Activated T-helper 2 cell treated with anti-CD3 and anti-CD28 coated beads, Interferon-gamma antibody, Interleukin-2, Interleukin-4, amounts not matched to agents 10 μg/mL and 5 μg/mL and 100 μg/mL, durations not matched to agents 14 hours and 24 hours and 36 hours (primary cell): Measurements from ENCODE around the gene CERS2. TPM values are rescaled to one million over a fixed set of nuclear protein-coding genes. Genes with fewer than 3 reads are reported as not detected.
"Not testable (repeated sequence)": the region's sequence is repeated elsewhere in the genome, so short reads cannot be mapped to it uniquely, and the experiment has no call there.

ENCODE experiments used
- DNase-seq: peaks from one replicate; pipeline ENCODE4 v3.0.0; 2021; ENCODE audit warnings: low spot score
- H3K27ac Mint-ChIP-seq: one replicate; pipeline ENCODE4 v1.8.0; 2021; ENCODE audit warnings: mixed read lengths
- H3K27me3 Mint-ChIP-seq: one replicate; pipeline ENCODE4 v1.8.0; 2021; ENCODE audit warnings: low read depth, mixed read lengths
- H3K36me3 Mint-ChIP-seq: one replicate; pipeline ENCODE4 v1.8.0; 2021; ENCODE audit warnings: low read depth, mixed read lengths
- H3K4me1 Mint-ChIP-seq: one replicate; pipeline ENCODE4 v1.8.0; 2021; ENCODE audit warnings: low read depth, mixed read lengths
- H3K4me3 Mint-ChIP-seq: one replicate; pipeline ENCODE4 v1.8.0; 2021; ENCODE audit warnings: low read depth, mild to moderate bottlenecking, moderate library complexity, mixed read lengths
- H3K9me3 Mint-ChIP-seq: one replicate; pipeline ENCODE4 v1.8.0; 2021; ENCODE audit warnings: mixed read lengths
- intact Hi-C: fragments of 100-400 bp; cut with micrococcal nuclease; formaldehyde crosslinking; loops from one replicate; pipeline ENCODE4 v1.15.1; 2023
- total RNA-seq: library from RNA; stranded (reverse); gene quantifications from 2 replicates; pipeline ENCODE4 v1.2.3, GENCODE V29; 2022

Gene CERS2
- total RNA-seq, 1 donor from 2014 or later, result 176 TPM

GRCh38 chr1:150960646-150961045, 14.0 kb downstream of the CERS2 start:
- intact Hi-C loops, result no loop called here
- Mint-ChIP-seq H3K4me3 (no peak overlapping the region), H3K36me3 (peaks cover 79% of the 10 kb centered on the region), H3K27ac (no peak overlapping the region), H3K4me1 (peaks cover 6% of the 10 kb centered on the region), H3K9me3 (no peaks in the 10 kb centered on the region), H3K27me3 (no peaks in the 10 kb centered on the region)
- DNase-seq, result no peak

- no peak for DNase-seq
- intact Hi-C loops, result no loop called here
- H3K36me3 Mint-ChIP-seq, result peaks cover 72% of the 10 kb centered on the region
- no peak overlapping the region for H3K27ac Mint-ChIP-seq
- H3K27me3 Mint-ChIP-seq, result no peaks in the 10 kb centered on the region
- no peak overlapping the region for H3K4me3 Mint-ChIP-seq
- H3K4me1 Mint-ChIP-seq, result peaks cover 4% of the 10 kb centered on the region
- H3K9me3 Mint-ChIP-seq, result no peaks in the 10 kb centered on the region
Measured at GRCh38 chr1:150957666-150958065, 17.0 kb downstream of the CERS2 start.

GRCh38 chr1:150955280-150955679, 19.4 kb downstream of the CERS2 start:
- Mint-ChIP-seq H3K9me3 (no peaks in the 10 kb centered on the region), H3K27ac (no peak overlapping the region), H3K4me1 (peaks cover 4% of the 10 kb centered on the region), H3K4me3 (no peak overlapping the region), H3K36me3 (peaks cover 72% of the 10 kb centered on the region), H3K27me3 (no peaks in the 10 kb centered on the region)
- intact Hi-C loops, result no loop called here
- DNase-seq, result no peak

- Mint-ChIP-seq H3K27ac (no peak overlapping the region), H3K4me3 (no peak overlapping the region), H3K27me3 (no peaks in the 10 kb centered on the region), H3K9me3 (no peaks in the 10 kb centered on the region), H3K4me1 (peaks cover 4% of the 10 kb centered on the region), H3K36me3 (peaks cover 70% of the 10 kb centered on the region)
- no peak for DNase-seq
- intact Hi-C loops, result no loop called here
Measured at GRCh38 chr1:150954708-150955107, 19.9 kb downstream of the CERS2 start.

GRCh38 chr1:150944856-150945255, 29.8 kb downstream of the CERS2 start:
- H3K4me3 Mint-ChIP-seq, result no peak overlapping the region
- H3K27me3 Mint-ChIP-seq, result no peaks in the 10 kb centered on the region
- intact Hi-C loops, result no loop called here
- H3K9me3 Mint-ChIP-seq, result no peaks in the 10 kb centered on the region
- peaks cover 3% of the 10 kb centered on the region for H3K4me1 Mint-ChIP-seq
- no peak overlapping the region for H3K27ac Mint-ChIP-seq
- DNase-seq, result no peak
- peaks cover 68% of the 10 kb centered on the region for H3K36me3 Mint-ChIP-seq

- peaks cover 84% of the 10 kb centered on the region for H3K36me3 Mint-ChIP-seq
- intact Hi-C loops, result no loop called here
- H3K9me3 Mint-ChIP-seq, result peaks cover 18% of the 10 kb centered on the region
- no peak overlapping the region for H3K4me3 Mint-ChIP-seq
- H3K27me3 Mint-ChIP-seq, result no peaks in the 10 kb centered on the region
- no peak overlapping the region for H3K27ac Mint-ChIP-seq
- H3K4me1 Mint-ChIP-seq, result peaks cover 17% of the 10 kb centered on the region
- no peak for DNase-seq
Measured at GRCh38 chr1:150931773-150932172, 42.9 kb downstream of the CERS2 start.

GRCh38 chr1:150928775-150929174, 45.9 kb downstream of the CERS2 start:
- H3K27ac Mint-ChIP-seq, result not testable (repeated sequence)

GRCh38 chr1:150928286-150928685, 46.3 kb downstream of the CERS2 start:
- DNase-seq, result no peak
- peaks cover 9% of the 10 kb centered on the region for H3K4me1 Mint-ChIP-seq
- peak overlapping the region; percentile 30 for H3K4me3 Mint-ChIP-seq
- H3K36me3 Mint-ChIP-seq, result peaks cover 64% of the 10 kb centered on the region
- H3K27me3 Mint-ChIP-seq, result no peaks in the 10 kb centered on the region
- intact Hi-C loops, result loop anchor here (5.0 to 10.0 kb wide), 2 partner anchors 227 to 301 kb away; partner anchors contain the start of genes ENSA and TNFAIP8L2
- peaks cover 18% of the 10 kb centered on the region for H3K9me3 Mint-ChIP-seq
- no peak overlapping the region for H3K27ac Mint-ChIP-seq

More at GRCh38 chr1:150928775-150929174, 45.9 kb downstream of the CERS2 start:
- H3K9me3 Mint-ChIP-seq, result peaks cover 18% of the 10 kb centered on the region
- DNase-seq, H3K4me3 Mint-ChIP-seq, H3K4me1 Mint-ChIP-seq, H3K27me3 Mint-ChIP-seq: not testable (repeated sequence)
- intact Hi-C loops, result loop anchor here (5.0 to 10.0 kb wide), 2 partner anchors 226 to 301 kb away; partner anchors contain the start of genes ENSA and TNFAIP8L2
- H3K36me3 Mint-ChIP-seq, result peaks cover 66% of the 10 kb centered on the region

- Mint-ChIP-seq H3K27ac (no peak overlapping the region), H3K4me3 (peak overlapping the region; percentile 97), H3K36me3 (peaks cover 57% of the 10 kb centered on the region), H3K9me3 (peaks cover 16% of the 10 kb centered on the region), H3K27me3 (no peaks in the 10 kb centered on the region), H3K4me1 (peaks cover 12% of the 10 kb centered on the region)
- DNase-seq, result no peak
- intact Hi-C loops, result loop anchor here (2.0 to 10.0 kb wide), 5 partner anchors 45 to 315 kb away; partner anchors contain the start of genes ENSA and TNFAIP8L2
Measured at GRCh38 chr1:150927624-150928023, 47.0 kb downstream of the CERS2 start.

GRCh38 chr1:150926097-150926741, 48.4 kb downstream of the CERS2 start, which contains the start of gene SETDB1:
Gene SETDB1 (plus strand): TSS chr1:150926363. CDS start chr1:150927715, 1,352 bp downstream.
- H3K9me3 Mint-ChIP-seq, result peaks cover 4% of the 10 kb centered on the region
- peak within 1 kb of the TSS; percentile 98 for H3K27ac Mint-ChIP-seq
- H3K27me3 Mint-ChIP-seq, result no peaks in the 10 kb centered on the region
- DNase-seq, result peak; percentile 93
- intact Hi-C loops, result loop anchor here (1.0 to 10.0 kb wide), 7 partner anchors 47 to 363 kb away; partner anchors contain the start of genes ARNT, ENSA and TNFAIP8L2
- H3K36me3 Mint-ChIP-seq, result peaks cover 44% of the 10 kb centered on the region
- peak within 1 kb of the TSS; percentile 97 for H3K4me3 Mint-ChIP-seq
- H3K4me1 Mint-ChIP-seq, result peaks cover 20% of the 10 kb centered on the region

GRCh38 chr1:150925080-150925479, 49.6 kb downstream of the CERS2 start:
- no peaks in the 10 kb centered on the region for H3K27me3 Mint-ChIP-seq
- H3K36me3 Mint-ChIP-seq, result peaks cover 33% of the 10 kb centered on the region
- no peaks in the 10 kb centered on the region for H3K9me3 Mint-ChIP-seq
- peaks cover 20% of the 10 kb centered on the region for H3K4me1 Mint-ChIP-seq
- DNase-seq, result no peak
- peak overlapping the region; percentile 97 for H3K4me3 Mint-ChIP-seq
- no peak overlapping the region for H3K27ac Mint-ChIP-seq
- intact Hi-C loops, result loop anchor here (5.0 to 10.0 kb wide), 2 partner anchors 230 to 298 kb away; partner anchors contain the start of genes ENSA and TNFAIP8L2

GRCh38 chr1:150922519-150922975, 52.1 kb downstream of the CERS2 start:
- Mint-ChIP-seq H3K4me1 (peaks cover 15% of the 10 kb centered on the region), H3K36me3 (peaks cover 8% of the 10 kb centered on the region), H3K9me3 (no peaks in the 10 kb centered on the region), H3K27me3 (no peaks in the 10 kb centered on the region), H3K27ac (no peak overlapping the region), H3K4me3 (no peak overlapping the region)
- intact Hi-C loops, result loop anchor here (1.0 to 10.0 kb wide), 5 partner anchors 32 to 232 kb away; partner anchors contain the start of genes ARNT and TNFAIP8L2
- DNase-seq, result peak; percentile 70

- H3K27ac Mint-ChIP-seq, result no peak overlapping the region
- no peaks in the 10 kb centered on the region for H3K27me3 Mint-ChIP-seq
- H3K4me3 Mint-ChIP-seq, result no peak overlapping the region
- no peaks in the 10 kb centered on the region for H3K9me3 Mint-ChIP-seq
- intact Hi-C loops, result no loop called here
- peaks cover 5% of the 10 kb centered on the region for H3K4me1 Mint-ChIP-seq
- no peaks in the 10 kb centered on the region for H3K36me3 Mint-ChIP-seq
- DNase-seq, result no peak
Measured at GRCh38 chr1:150917387-150917786, 57.2 kb downstream of the CERS2 start.
